Psoas muscle (tissue), 8 donors: ENCODE results near the gene LAD1. TPM values are rescaled to one million over a fixed set of nuclear protein-coding genes. Genes with fewer than 3 reads are reported as not detected.
A peak's percentile ranks its signal among the peaks of the same experiment; 100 is the strongest.

Source experiments
- ATAC-seq, 4 donors: fragments of 200-7000 bp; cut with Tn5 transposase; one replicate each; pipeline ENCODE4 v1.9.1; 2020; ENCODE audit warnings: moderate library complexity in 3 of 4, mild to moderate bottlenecking in 2 of 4
- DNase-seq, 2 donors: peaks; one replicate each; pipeline ENCODE4 v3.0.0-alpha.2; 2020
- H3K27ac ChIP-seq: fragments of 200-600 bp; one replicate; pipeline ENCODE4 v1.8.0; 2022
- H3K27me3 ChIP-seq, 3 donors: fragments of 200-600 bp in 1 of 3; one replicate each; pipeline versions ENCODE4 v1.6.1 to v1.8.0; 2013 to 2022; ENCODE audit warnings: low read length in 2 of 3, mild to moderate bottlenecking in 2 of 3, moderate library complexity in 1 of 3; ENCODE audit not compliant: insufficient read depth in 3 of 3
- H3K36me3 ChIP-seq, 2 donors: fragments of 200-600 bp in 1 of 2; one replicate each; pipeline versions ENCODE4 v1.6.1 to v1.8.0; 2013 to 2022; ENCODE audit warnings: low read depth in 1 of 2, mild to moderate bottlenecking in 1 of 2, moderate library complexity in 1 of 2; ENCODE audit not compliant: insufficient read depth in 1 of 2
- H3K4me1 ChIP-seq: fragments of 200-600 bp; one replicate; pipeline ENCODE4 v1.8.0; 2022
- H3K4me3 ChIP-seq: fragments of 200-600 bp; one replicate; pipeline ENCODE4 v1.8.0; 2022; ENCODE audit warnings: mild to moderate bottlenecking
- H3K9me3 ChIP-seq: fragments of 200-600 bp; one replicate; pipeline ENCODE4 v1.8.0; 2022
- WGBS, 3 donors: extraction: QIAGEN DNeasy Blood & Tissue Kit; methylation state at CpG; one replicate each; pipeline versions ENCODE4 v1.1.6 to v1.1.7; 2013; 5-methylcytosine and 5-hydroxymethylcytosine counted together
- intact Hi-C, 2 donors: fragments of 100-400 bp; cut with DNase I; formaldehyde crosslinking; loops; one replicate each; pipeline versions ENCODE4 v1.11.0 to v1.14.2; 2022
- polyA plus RNA-seq, 3 donors: library from polyadenylated mRNA; stranded (reverse); fragments of 200-250 nt; gene quantifications; one replicate each; pipeline ENCODE4 v1.2.3, GENCODE V29; 2013
- total RNA-seq, 4 donors: library from RNA; stranded (reverse); fragmentation: NEBNext Ultra II Directional in 2 of 4; extraction: Animal tissue kit (Norgen Biotek cat#: 25700) in 2 of 4; gene quantifications; one replicate each; pipeline versions ENCODE4 v1.2.1 to v1.2.4, GENCODE V29; 2021 to 2023
- TF ChIP-seq, protein P1 (sequence below): fragments of 200-600 bp; IDR thresholded peaks from one replicate; pipeline ENCODE4 v1.8.0; 2022; ENCODE audit warnings: antibody characterized with exemption
- donor health status: healthy with polysubstance abuse.
- donor health status: DM: no; HTN: no; CAD: no; lungs with moderate emphysema.
- donor health status: Bipolar disorder and iron deficiency.
- donor health status: healthy.
- donor health status: DM: yes; HTN: yes; CAD: no.
- donor health status: DM: no; HTN: no; CAD: no.
- donor health status: DM: no; HTN: no; CAD: no.
- donor health status: DM: yes; HTN: yes; CAD: no.

Gene LAD1
- total and polyA plus RNA-seq, 7 donors = 0.23 to 17.7 (median 5.4) TPM

DNA sequence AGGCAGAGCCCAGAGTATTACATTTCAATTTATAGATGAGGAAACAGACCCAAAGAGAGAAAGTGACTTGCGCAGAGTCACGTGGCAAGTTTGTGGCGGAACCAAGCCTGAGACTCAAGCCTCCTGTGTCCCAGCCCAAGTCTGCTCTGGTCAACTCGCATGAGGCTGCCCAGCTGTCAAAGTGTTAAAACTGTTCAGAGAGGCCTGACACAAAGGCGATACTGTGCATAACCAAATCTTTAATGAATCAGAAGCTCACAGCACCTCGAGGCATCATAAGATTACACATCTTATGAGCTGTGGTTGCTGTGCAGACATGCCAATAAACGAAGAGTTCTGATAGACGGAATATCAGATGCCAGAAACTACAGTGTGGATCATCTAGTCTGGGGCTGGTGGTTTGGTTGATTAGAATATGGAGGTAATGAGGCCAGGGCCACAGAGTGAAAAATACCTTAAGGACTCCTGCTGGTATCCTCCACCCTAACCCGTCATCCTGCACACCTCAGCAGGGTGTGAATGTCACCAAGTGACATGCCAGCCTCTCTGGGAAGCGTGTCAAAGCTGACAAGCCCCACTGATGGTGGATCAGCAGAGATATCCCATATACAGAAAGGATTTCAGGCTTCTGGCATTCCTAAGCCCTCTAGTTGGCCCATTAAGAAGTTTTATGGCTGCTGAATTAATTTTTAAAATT lies 63.8 kb downstream of the LAD1 start:
- DNase-seq (no peak), ATAC-seq (no peak)
- TF ChIP-seq, protein P1, sequence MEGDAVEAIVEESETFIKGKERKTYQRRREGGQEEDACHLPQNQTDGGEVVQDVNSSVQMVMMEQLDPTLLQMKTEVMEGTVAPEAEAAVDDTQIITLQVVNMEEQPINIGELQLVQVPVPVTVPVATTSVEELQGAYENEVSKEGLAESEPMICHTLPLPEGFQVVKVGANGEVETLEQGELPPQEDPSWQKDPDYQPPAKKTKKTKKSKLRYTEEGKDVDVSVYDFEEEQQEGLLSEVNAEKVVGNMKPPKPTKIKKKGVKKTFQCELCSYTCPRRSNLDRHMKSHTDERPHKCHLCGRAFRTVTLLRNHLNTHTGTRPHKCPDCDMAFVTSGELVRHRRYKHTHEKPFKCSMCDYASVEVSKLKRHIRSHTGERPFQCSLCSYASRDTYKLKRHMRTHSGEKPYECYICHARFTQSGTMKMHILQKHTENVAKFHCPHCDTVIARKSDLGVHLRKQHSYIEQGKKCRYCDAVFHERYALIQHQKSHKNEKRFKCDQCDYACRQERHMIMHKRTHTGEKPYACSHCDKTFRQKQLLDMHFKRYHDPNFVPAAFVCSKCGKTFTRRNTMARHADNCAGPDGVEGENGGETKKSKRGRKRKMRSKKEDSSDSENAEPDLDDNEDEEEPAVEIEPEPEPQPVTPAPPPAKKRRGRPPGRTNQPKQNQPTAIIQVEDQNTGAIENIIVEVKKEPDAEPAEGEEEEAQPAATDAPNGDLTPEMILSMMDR = no peak
- no peaks in the 10 kb centered on the region for H3K4me1 ChIP-seq
- WGBS, 3 donors = 74 to 79% (median 75%) methylated on average over 10 of the region's 10 CpGs
- H3K27me3 ChIP-seq = no peaks in the 10 kb centered on the region
- no peak overlapping the region for H3K4me3 ChIP-seq
- no peaks in the 10 kb centered on the region for H3K9me3 ChIP-seq
- intact Hi-C loops = no loop called here
- no peaks in the 10 kb centered on the region for H3K36me3 ChIP-seq
- H3K27ac ChIP-seq = peak overlapping the region; percentile 42

DNA sequence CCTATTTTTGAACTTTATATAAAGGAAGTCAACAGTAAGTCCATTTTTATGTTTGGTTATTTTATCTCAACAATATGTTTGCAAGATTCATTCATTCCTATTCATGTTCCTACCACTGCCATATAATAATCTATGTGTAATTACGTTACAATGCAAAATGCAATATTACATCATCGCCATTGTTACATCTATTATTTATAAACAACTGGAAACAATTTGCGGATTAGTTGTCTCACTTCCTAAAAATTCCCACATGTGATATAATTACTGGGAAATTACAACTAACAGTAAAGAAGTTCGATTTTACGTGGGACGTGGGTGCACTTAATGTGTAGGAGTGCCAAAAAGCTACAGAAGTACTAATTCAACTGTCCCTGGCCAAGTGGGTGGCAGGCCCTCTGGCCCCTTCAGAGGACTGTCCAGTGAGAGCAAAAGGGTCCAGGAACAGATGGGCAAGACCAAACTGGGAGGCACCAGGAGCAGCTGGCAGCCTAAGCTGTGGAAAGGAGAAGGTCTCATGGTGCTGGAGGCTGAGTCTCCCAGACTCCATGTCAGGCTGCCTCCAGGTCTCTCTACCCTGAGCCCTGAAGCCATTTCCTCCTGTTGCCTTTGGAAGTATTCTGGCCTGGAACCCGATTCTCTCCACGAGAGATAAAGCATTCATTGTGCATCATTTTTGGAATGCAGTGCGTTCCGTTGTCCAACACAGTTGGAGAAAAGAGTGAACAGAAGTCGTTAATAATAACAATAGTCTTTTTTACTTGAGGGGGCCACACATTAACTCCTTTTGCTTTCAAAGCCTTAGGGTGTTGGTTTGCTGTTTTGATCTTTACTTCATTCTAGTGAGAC lies 64.6 kb downstream of the LAD1 start:
- Histone ChIP-seq H3K36me3 (no peaks in the 10 kb centered on the region), H3K27ac (peak overlapping the region; percentile 42), H3K27me3 (no peaks in the 10 kb centered on the region), H3K4me3 (no peak overlapping the region), H3K4me1 (peaks cover 4% of the 10 kb centered on the region), H3K9me3 (no peaks in the 10 kb centered on the region)
- whole genome bisulfite sequencing, 3 donors = 51 to 59% (median 59%) methylated on average over 11 of the region's 11 CpGs
- no peak for ATAC-seq
- intact Hi-C loops = no loop called here
- TF ChIP-seq, protein P1 = no peak
- no peak for DNase-seq

DNA sequence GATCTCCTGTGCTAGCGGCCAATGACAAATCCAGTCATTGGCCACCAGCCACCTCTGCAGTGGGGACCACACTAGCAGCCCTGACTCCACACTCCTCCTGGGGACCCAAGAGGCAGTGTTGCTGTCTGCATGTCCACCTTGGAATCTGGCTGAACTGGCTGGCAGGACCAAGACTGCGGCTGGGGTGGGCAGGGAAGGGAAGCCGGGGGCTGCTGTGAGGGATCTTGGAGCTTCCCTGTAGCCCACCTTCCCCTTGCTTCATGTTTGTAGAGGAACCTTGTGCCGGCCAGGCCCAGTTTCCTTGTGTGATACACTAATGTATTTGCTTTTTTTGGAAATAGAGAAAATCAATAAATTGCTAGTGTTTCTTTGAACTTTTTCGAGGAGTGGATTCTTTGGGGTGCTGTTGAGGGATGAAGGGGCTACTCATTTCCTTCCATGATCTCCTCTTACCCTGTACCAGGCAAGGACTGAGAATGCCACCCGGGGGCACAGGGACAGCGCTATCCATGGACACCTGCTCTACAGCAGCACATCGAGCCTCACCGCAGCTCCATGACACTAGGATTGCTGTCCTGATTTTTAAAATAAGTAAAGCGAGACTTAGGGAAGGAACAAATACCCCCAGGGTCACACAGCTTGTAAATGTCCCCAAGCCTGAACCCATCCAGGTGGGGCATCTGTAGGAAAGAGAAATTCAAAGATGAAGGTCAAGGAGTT lies 66.3 kb downstream of the LAD1 start:
- 95 to 98% (median 97%) methylated on average over 10 of the region's 10 CpGs for WGBS, 3 donors
- intact Hi-C loops = no loop called here
- H3K4me3 ChIP-seq = no peak overlapping the region
- ATAC-seq (no peak), DNase-seq (no peak)
- no peak overlapping the region for H3K27ac ChIP-seq
- H3K4me1 ChIP-seq = peaks cover 6% of the 10 kb centered on the region
- H3K36me3 ChIP-seq = no peaks in the 10 kb centered on the region
- TF ChIP-seq, protein P1 = no peak
- H3K9me3 ChIP-seq = no peaks in the 10 kb centered on the region
- no peaks in the 10 kb centered on the region for H3K27me3 ChIP-seq

DNA sequence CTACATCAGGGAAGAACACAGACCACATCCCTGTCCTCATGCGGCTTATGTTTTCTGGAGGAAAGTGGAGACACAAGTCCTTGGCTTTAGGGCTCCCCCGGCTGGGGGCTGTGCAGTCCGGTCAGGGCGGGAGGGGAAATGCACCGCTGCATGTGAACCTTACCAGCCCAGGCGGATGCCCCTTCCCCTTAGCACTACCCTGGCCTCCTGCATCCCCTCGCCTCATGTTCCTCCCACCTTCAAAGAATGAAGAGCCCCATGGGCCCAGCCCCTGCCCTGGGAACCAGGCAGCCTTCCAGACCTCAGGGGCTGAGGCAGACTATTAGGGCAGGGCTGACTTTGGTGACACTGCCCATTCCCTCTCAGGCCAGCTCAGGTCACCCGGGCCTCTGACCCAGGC lies 67.1 kb downstream of the LAD1 start:
- no peak for ATAC-seq
- no peaks in the 10 kb centered on the region for H3K9me3 ChIP-seq
- H3K27ac ChIP-seq = no peak overlapping the region
- H3K4me3 ChIP-seq = no peak overlapping the region
- intact Hi-C loops = no loop called here
- H3K4me1 ChIP-seq = peaks cover 6% of the 10 kb centered on the region
- no peaks in the 10 kb centered on the region for H3K27me3 ChIP-seq
- no peak for DNase-seq
- H3K36me3 ChIP-seq = no peaks in the 10 kb centered on the region
- 91 to 93% (median 92%) methylated on average over 8 of the region's 8 CpGs for WGBS, 3 donors
- TF ChIP-seq, protein P1 = no peak
